Measurements from ENCODE around the gene NRAS. TPM values are rescaled to one million over a fixed set of nuclear protein-coding genes. Genes with fewer than 3 reads are reported as not detected.
A peak's percentile ranks its signal among the peaks of the same experiment; 100 is the strongest.

Gene NRAS
- total and polyA plus RNA-seq, 9 of the 15 experiments (the other 6 are each of a cell fraction or from before 2014, with no cell fraction given): 40.7 to 94.5 (median 75.4) TPM

DNA sequence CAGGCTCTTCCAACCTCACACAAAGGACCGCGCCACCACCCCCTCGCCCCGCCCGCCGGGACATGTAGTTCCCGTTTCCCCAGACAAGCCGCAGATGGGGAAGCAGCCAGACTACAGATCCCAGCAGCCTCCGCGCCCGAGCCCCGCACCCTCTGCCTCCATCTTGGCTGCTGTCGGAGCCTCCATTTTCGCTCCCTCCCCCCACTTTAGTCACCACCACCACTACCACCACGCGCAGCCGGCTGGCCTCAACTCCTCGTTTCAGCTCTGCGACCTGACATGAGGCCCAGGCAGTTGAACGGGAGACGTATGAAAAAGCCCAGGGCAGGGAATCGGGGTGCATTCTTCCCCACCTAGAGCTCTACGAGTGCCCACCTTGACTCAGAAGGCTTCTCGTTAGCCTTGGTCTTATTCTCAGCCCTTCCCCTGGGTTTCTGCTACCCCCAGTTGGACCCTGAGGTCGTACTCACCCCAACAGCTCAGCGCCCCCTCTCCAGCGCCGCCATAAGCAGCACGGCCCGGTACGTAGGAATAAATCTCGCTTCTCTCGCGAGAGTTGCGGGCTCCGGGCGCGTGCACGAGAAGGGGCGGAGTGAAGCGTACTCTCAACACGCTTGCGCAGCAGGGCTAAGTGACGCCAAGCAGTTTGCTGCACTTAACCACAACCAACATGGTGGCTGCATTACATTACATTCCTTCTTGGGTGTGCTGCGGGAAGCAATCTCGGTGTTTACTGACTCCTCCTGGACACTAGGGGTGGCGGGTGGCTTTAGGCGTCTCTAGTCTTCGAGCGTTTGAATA is 41.1 kb upstream of the NRAS start, which contains the start of gene CSDE1 (continued):
- peak; percentile 74 to 89 for TF ChIP-seq MNT (conservative IDR thresholded peaks at IDR 0.05)
- TF ChIP-seq MAFK (IDR thresholded peaks at IDR 0.05; ENCODE audit: low read length): peak; percentile 36
- TF ChIP-seq RAD21 (CRISPR knock-in tag; conservative IDR thresholded peaks at IDR 0.05 in 1 of 2, IDR thresholded peaks at IDR 0.05 in 1 of 2): peak; percentile 32 to 62; a peak in 3 of 4 replicates
- no peak for TF ChIP-seq ETV6 (IDR thresholded peaks at IDR 0.05; ENCODE audit: borderline replicate concordance in 1 of 2, low read depth in 2 of 2, low read length in 1 of 2)
- TF ChIP-seq ETV6 (CRISPR knock-in tag; IDR thresholded peaks at IDR 0.05; ENCODE audit: borderline replicate concordance): no peak
- TF ChIP-seq RBM34 (IDR thresholded peaks at IDR 0.05; ENCODE audit: borderline replicate concordance, insufficient read depth, low read length): no peak
- TF ChIP-seq MITF (IDR thresholded peaks at IDR 0.05): no peak
- no peak for TF ChIP-seq PREB (CRISPR knock-in tag; IDR thresholded peaks at IDR 0.05)
- TF ChIP-seq SMC3 (conservative IDR thresholded peaks at IDR 0.05; ENCODE audit: insufficient read depth, low read depth, low read length): peak; percentile 21; the same call in 1 of the 2 replicates
- TF ChIP-seq RBM15 (IDR thresholded peaks at IDR 0.05; ENCODE audit: insufficient read depth, low read length): no peak
- TF ChIP-seq SNIP1 (IDR thresholded peaks at IDR 0.05; ENCODE audit: low read depth): no peak
- peak; percentile 60 for TF ChIP-seq ARID4B (CRISPR knock-in tag; IDR thresholded peaks at IDR 0.05)
- TF ChIP-seq ZNF253 (CRISPR knock-in tag; conservative IDR thresholded peaks at IDR 0.05): no peak
- TF ChIP-seq, protein P1, sequence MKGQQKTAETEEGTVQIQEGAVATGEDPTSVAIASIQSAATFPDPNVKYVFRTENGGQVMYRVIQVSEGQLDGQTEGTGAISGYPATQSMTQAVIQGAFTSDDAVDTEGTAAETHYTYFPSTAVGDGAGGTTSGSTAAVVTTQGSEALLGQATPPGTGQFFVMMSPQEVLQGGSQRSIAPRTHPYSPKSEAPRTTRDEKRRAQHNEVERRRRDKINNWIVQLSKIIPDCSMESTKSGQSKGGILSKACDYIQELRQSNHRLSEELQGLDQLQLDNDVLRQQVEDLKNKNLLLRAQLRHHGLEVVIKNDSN (CRISPR knock-in tag; IDR thresholded peaks at IDR 0.05): peak; percentile 52
- TF ChIP-seq PTRF (tag; IDR thresholded peaks at IDR 0.05): no peak
- TF ChIP-seq FOSL1 (tag; conservative IDR thresholded peaks at IDR 0.05): peak; percentile 64; the same call in 1 of the 2 replicates
